Activated naive CD4-positive, alpha-beta T cell treated with anti-CD3 and anti-CD28 coated beads, Interleukin-2, amount 10 ng/mL, durations not matched to agents 7 days and 5 days (primary cell): ENCODE measurements around the gene CENATAC.
A peak's percentile ranks its signal among the peaks of the same experiment; 100 is the strongest.
"Not testable (repeated sequence)": the region's sequence is repeated elsewhere in the genome, so short reads cannot be mapped to it uniquely, and the experiment has no call there.

ENCODE experiments used
- CTCF ChIA-PET: fragments of 350-600 bp; sonication (Branson Sonifier 250); formaldehyde crosslinking; loops from one replicate; lab custom pipeline; 2021; ENCODE audit warnings: antibody characterized with exemption; lab: Charles Lee
- DNase-seq: peaks from one replicate; pipeline ENCODE4 v3.0.0-alpha.2; 2020
- H3K27ac Mint-ChIP-seq: one replicate; pipeline ENCODE4 v1.8.0; 2021; ENCODE audit warnings: mild to moderate bottlenecking, moderate library complexity, mixed read lengths
- H3K27me3 Mint-ChIP-seq: one replicate; pipeline ENCODE4 v1.8.0; 2021; ENCODE audit warnings: mild to moderate bottlenecking, mixed read lengths
- H3K36me3 Mint-ChIP-seq: one replicate; pipeline ENCODE4 v1.8.0; 2021; ENCODE audit warnings: mixed read lengths
- H3K4me1 Mint-ChIP-seq: one replicate; pipeline ENCODE4 v1.8.0; 2021; ENCODE audit warnings: mixed read lengths
- H3K4me3 Mint-ChIP-seq: one replicate; pipeline ENCODE4 v1.8.0; 2021; ENCODE audit warnings: mild to moderate bottlenecking, moderate library complexity, mixed read lengths
- H3K9me3 Mint-ChIP-seq: one replicate; pipeline ENCODE4 v1.8.0; 2021; ENCODE audit warnings: mixed read lengths

CENATAC gene

GRCh38 chr11:119057000-119057769, 59.2 kb downstream of the CENATAC start, which contains the start of gene HYOU1:
HYOU1 (minus strand) TSS chr11:119057205; CDS start chr11:119056160, 1,045 bp downstream.
- DNase-seq = peak; percentile 99
- Mint-ChIP-seq H3K36me3 (peaks cover 36% of the 10 kb centered on the region), H3K4me1 (peaks cover 46% of the 10 kb centered on the region), H3K4me3 (peak within 1 kb of the TSS; percentile 97), H3K27ac (peak within 1 kb of the TSS; percentile 98), H3K9me3 (no peaks in the 10 kb centered on the region), H3K27me3 (no peaks in the 10 kb centered on the region)
- CTCF ChIA-PET = interaction anchor here (0.8 to 1.6 kb wide), 5 partner anchors 10 to 155 kb away, joined by 3 to 7 read pairs (median 5); partner anchors contain the start of genes TRAPPC4 and VPS11

- CTCF ChIA-PET, H3K9me3 Mint-ChIP-seq, DNase-seq, H3K27me3 Mint-ChIP-seq, H3K4me3 Mint-ChIP-seq, H3K27ac Mint-ChIP-seq: not testable (repeated sequence)
- peaks cover 19% of the 10 kb centered on the region for H3K36me3 Mint-ChIP-seq
- H3K4me1 Mint-ChIP-seq = peaks cover 37% of the 10 kb centered on the region
Observed at GRCh38 chr11:119059128-119059527, 61.2 kb downstream of the CENATAC start.

DNA sequence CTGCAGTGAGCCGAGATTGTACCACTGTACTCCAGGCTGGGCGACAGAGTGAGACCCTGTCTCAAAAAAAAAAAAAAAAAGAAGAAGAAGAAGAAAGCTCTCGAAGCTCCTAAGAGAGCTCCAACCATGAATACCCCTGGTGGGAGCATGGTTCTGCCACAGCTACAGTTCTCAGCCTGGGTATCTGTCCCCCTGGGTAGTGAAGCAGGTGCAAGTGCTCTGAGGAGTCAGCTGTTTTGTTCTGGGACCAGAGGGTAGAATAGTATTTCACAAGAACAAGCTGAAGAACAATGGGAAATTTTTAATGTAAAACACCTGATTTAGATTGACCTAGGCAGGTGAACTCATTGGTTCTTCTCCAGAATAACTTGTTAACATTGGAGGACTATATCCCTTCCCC, 63.3 kb downstream of the CENATAC start:
- peaks cover 33% of the 10 kb centered on the region for H3K4me1 Mint-ChIP-seq
- no peak overlapping the region for H3K27ac Mint-ChIP-seq
- no peak overlapping the region for H3K4me3 Mint-ChIP-seq
- no peaks in the 10 kb centered on the region for H3K9me3 Mint-ChIP-seq
- peaks cover 7% of the 10 kb centered on the region for H3K36me3 Mint-ChIP-seq
- CTCF ChIA-PET = interaction anchor here (0.7 kb wide), 1 partner anchor 11 kb away, joined by 3 read pairs; no protein-coding TSS in a partner anchor
- DNase-seq = no peak
- H3K27me3 Mint-ChIP-seq = no peaks in the 10 kb centered on the region

GRCh38 chr11:119062779-119063178, 64.8 kb downstream of the CENATAC start:
- CTCF ChIA-PET = interaction anchor here (0.8 to 1.2 kb wide), 3 partner anchors 10 to 260 kb away, joined by 3 read pairs; no protein-coding TSS in a partner anchor
- Mint-ChIP-seq H3K9me3 (no peaks in the 10 kb centered on the region), H3K27me3 (no peaks in the 10 kb centered on the region), H3K4me3 (no peak overlapping the region), H3K4me1 (peaks cover 39% of the 10 kb centered on the region), H3K36me3 (peaks cover 5% of the 10 kb centered on the region), H3K27ac (no peak overlapping the region)
- DNase-seq = no peak

GRCh38 chr11:119065369-119065768, 67.4 kb downstream of the CENATAC start:
- peak overlapping the region; percentile 45 for H3K27ac Mint-ChIP-seq
- no peaks in the 10 kb centered on the region for H3K27me3 Mint-ChIP-seq
- DNase-seq = peak; percentile 72
- peaks cover 11% of the 10 kb centered on the region for H3K36me3 Mint-ChIP-seq
- H3K9me3 Mint-ChIP-seq = no peaks in the 10 kb centered on the region
- CTCF ChIA-PET = interaction anchor here (0.8 to 1.5 kb wide), 9 partner anchors 10 to 258 kb away, joined by 3 to 10 read pairs (median 4); partner anchors contain the start of genes DPAGT1, HMBS and NLRX1
- H3K4me3 Mint-ChIP-seq = peak overlapping the region; percentile 50
- H3K4me1 Mint-ChIP-seq = peaks cover 49% of the 10 kb centered on the region
